Nephron (organoid): ENCODE results near the gene ATP8A2.

ENCODE experiments used
- H3K27ac Mint-ChIP-seq, 3 experiments: 2 replicates each; pipeline ENCODE4 v1.8.0; 2020; ENCODE audit warnings: mixed read lengths in 3 of 3, mild to moderate bottlenecking in 2 of 3, moderate library complexity in 1 of 3
- H3K27me3 Mint-ChIP-seq: 2 replicates; pipeline ENCODE4 v1.8.0; 2021; ENCODE audit warnings: low read depth, mild to moderate bottlenecking, moderate library complexity, mixed read lengths
- H3K36me3 Mint-ChIP-seq: 2 replicates; pipeline ENCODE4 v1.8.0; 2020; ENCODE audit warnings: low read depth, mixed read lengths
- H3K4me1 Mint-ChIP-seq: 2 replicates; pipeline ENCODE4 v1.8.0; 2020; ENCODE audit warnings: mixed read lengths
- H3K4me3 Mint-ChIP-seq, 3 experiments: 2 replicates each; pipeline ENCODE4 v1.8.0; 2020; ENCODE audit warnings: mild to moderate bottlenecking in 3 of 3, mixed read lengths in 3 of 3, moderate library complexity in 2 of 3
- H3K9me3 Mint-ChIP-seq: 2 replicates; pipeline ENCODE4 v1.8.0; 2020; ENCODE audit warnings: mixed read lengths
- TF ChIP-seq, protein P1 (sequence below), 3 experiments: fragments of 200-600 bp; sonication (generic); IDR thresholded peaks; one replicate each; pipeline ENCODE4 v1.5.0; 2021; ENCODE audit warnings: antibody characterized with exemption in 3 of 3; ENCODE audit not compliant: unreplicated experiment in 3 of 3

ATP8A2 gene

GRCh38 chr13:25873242-25873612 lies 501.5 kb downstream of the ATP8A2 start:
- no peaks in the 10 kb centered on the region for H3K36me3 Mint-ChIP-seq
- H3K27me3 Mint-ChIP-seq, result no peaks in the 10 kb centered on the region
- peak overlapping the region in 1 of 3 experiments; percentile 6 for H3K4me3 Mint-ChIP-seq
- no peaks in the 10 kb centered on the region for H3K9me3 Mint-ChIP-seq
- H3K27ac Mint-ChIP-seq, result peak overlapping the region in 1 of 3 experiments; percentile 21
- peaks cover 58% of the 10 kb centered on the region for H3K4me1 Mint-ChIP-seq
- TF ChIP-seq, protein P1, sequence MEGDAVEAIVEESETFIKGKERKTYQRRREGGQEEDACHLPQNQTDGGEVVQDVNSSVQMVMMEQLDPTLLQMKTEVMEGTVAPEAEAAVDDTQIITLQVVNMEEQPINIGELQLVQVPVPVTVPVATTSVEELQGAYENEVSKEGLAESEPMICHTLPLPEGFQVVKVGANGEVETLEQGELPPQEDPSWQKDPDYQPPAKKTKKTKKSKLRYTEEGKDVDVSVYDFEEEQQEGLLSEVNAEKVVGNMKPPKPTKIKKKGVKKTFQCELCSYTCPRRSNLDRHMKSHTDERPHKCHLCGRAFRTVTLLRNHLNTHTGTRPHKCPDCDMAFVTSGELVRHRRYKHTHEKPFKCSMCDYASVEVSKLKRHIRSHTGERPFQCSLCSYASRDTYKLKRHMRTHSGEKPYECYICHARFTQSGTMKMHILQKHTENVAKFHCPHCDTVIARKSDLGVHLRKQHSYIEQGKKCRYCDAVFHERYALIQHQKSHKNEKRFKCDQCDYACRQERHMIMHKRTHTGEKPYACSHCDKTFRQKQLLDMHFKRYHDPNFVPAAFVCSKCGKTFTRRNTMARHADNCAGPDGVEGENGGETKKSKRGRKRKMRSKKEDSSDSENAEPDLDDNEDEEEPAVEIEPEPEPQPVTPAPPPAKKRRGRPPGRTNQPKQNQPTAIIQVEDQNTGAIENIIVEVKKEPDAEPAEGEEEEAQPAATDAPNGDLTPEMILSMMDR (IDR thresholded peaks at IDR 0.05; ENCODE audit: unreplicated experiment in 3 of 3), result no peak

GRCh38 chr13:25874064-25874737 lies 502.4 kb downstream of the ATP8A2 start:
- peaks cover 58% of the 10 kb centered on the region for H3K4me1 Mint-ChIP-seq
- H3K27ac Mint-ChIP-seq, result peak overlapping the region in 1 of 3 experiments; percentile 16
- no peaks in the 10 kb centered on the region for H3K9me3 Mint-ChIP-seq
- TF ChIP-seq, protein P1 (IDR thresholded peaks at IDR 0.05; ENCODE audit: unreplicated experiment in 3 of 3), result no peak
- no peaks in the 10 kb centered on the region for H3K27me3 Mint-ChIP-seq
- H3K4me3 Mint-ChIP-seq, result no peak overlapping the region
- H3K36me3 Mint-ChIP-seq, result no peaks in the 10 kb centered on the region

GRCh38 chr13:25874907-25875306 lies 503.1 kb downstream of the ATP8A2 start:
- Mint-ChIP-seq H3K36me3 (no peaks in the 10 kb centered on the region), H3K27me3 (no peaks in the 10 kb centered on the region), H3K9me3 (no peaks in the 10 kb centered on the region), H3K4me1 (peaks cover 53% of the 10 kb centered on the region), H3K4me3 (no peak overlapping the region), H3K27ac (no peak overlapping the region)
- TF ChIP-seq, protein P1 (IDR thresholded peaks at IDR 0.05; ENCODE audit: unreplicated experiment in 3 of 3), result no peak

- Mint-ChIP-seq H3K9me3 (no peaks in the 10 kb centered on the region), H3K27ac (peak overlapping the region; percentile 1 to 64 (median 24)), H3K4me1 (peaks cover 47% of the 10 kb centered on the region), H3K4me3 (no peak overlapping the region), H3K27me3 (no peaks in the 10 kb centered on the region), H3K36me3 (no peaks in the 10 kb centered on the region)
- TF ChIP-seq, protein P1 (IDR thresholded peaks at IDR 0.05; ENCODE audit: unreplicated experiment in 3 of 3), result no peak
Observed at GRCh38 chr13:25876247-25876646, 504.5 kb downstream of the ATP8A2 start.

DNA sequence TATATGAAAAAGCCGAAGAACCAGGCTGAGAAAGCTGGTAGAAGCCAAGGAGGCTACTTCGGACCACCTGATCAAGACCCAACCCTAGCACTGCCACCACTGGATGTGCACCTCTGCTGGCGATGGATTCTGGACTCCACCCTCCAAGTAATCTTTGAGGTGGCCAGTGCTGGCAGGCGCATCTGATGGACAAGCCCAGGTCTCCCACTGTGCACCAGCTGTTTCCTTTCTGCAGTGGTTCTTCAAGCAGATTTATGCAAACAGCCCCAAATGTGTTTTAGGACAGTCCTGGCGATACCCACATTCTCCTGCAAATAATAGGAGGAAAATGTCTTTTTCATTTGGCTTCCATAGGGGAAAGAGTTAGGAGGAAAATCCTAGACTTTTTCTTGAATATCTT lies 507.7 kb downstream of the ATP8A2 start:
- no peaks in the 10 kb centered on the region for H3K9me3 Mint-ChIP-seq

More for the DNA sequence above, 507.7 kb downstream of the ATP8A2 start:
- TF ChIP-seq, protein P1 (IDR thresholded peaks at IDR 0.05; ENCODE audit: unreplicated experiment in 3 of 3), result no peak
- H3K27ac Mint-ChIP-seq, result no peak overlapping the region
- H3K4me1 Mint-ChIP-seq, result peaks cover 54% of the 10 kb centered on the region
- H3K27me3 Mint-ChIP-seq, result no peaks in the 10 kb centered on the region
- no peaks in the 10 kb centered on the region for H3K36me3 Mint-ChIP-seq
- no peak overlapping the region for H3K4me3 Mint-ChIP-seq
